Chondrocyte (in vitro differentiated cells): ENCODE data around the gene FAM163B. TPM values are rescaled to one million over a fixed set of nuclear protein-coding genes. Genes with fewer than 3 reads are reported as not detected.

ENCODE experiments used
- DNase-seq: peaks from one replicate; pipeline ENCODE4 v3.0.0; 2021; ENCODE audit warnings: mixed read lengths, low spot score
- H3K27ac Mint-ChIP-seq: one replicate; pipeline ENCODE4 v1.8.0; 2021; ENCODE audit warnings: mild to moderate bottlenecking, moderate library complexity, mixed read lengths; ENCODE audit not compliant: unreplicated experiment
- H3K27me3 Mint-ChIP-seq: 2 replicates; pipeline ENCODE4 v1.8.0; 2021; ENCODE audit warnings: low read depth, mixed read lengths
- H3K36me3 Mint-ChIP-seq: 2 replicates; pipeline ENCODE4 v1.8.0; 2021; ENCODE audit warnings: low read depth, mixed read lengths
- H3K4me1 Mint-ChIP-seq: 2 replicates; pipeline ENCODE4 v1.8.0; 2021; ENCODE audit warnings: low read depth, mild to moderate bottlenecking, mixed read lengths
- H3K4me3 Mint-ChIP-seq: one replicate; pipeline ENCODE4 v1.8.0; 2021; ENCODE audit warnings: mild to moderate bottlenecking, moderate library complexity, mixed read lengths; ENCODE audit not compliant: unreplicated experiment
- H3K9me3 Mint-ChIP-seq: 2 replicates; pipeline ENCODE4 v1.8.0; 2021; ENCODE audit warnings: low read depth, mixed read lengths
- total RNA-seq: library from RNA; stranded (reverse); gene quantifications from 3 replicates; pipeline ENCODE4 v1.2.1, GENCODE V29; 2021
- TF ChIP-seq, protein P1 (sequence below): fragments of 200-600 bp; sonication (generic); IDR thresholded peaks from 2 replicates; pipeline ENCODE4 v1.5.0; 2021; ENCODE audit warnings: antibody characterized with exemption, mild to moderate bottlenecking, moderate library complexity

Gene FAM163B
- total RNA-seq, 1 donor from 2014 or later: not detected

DNA sequence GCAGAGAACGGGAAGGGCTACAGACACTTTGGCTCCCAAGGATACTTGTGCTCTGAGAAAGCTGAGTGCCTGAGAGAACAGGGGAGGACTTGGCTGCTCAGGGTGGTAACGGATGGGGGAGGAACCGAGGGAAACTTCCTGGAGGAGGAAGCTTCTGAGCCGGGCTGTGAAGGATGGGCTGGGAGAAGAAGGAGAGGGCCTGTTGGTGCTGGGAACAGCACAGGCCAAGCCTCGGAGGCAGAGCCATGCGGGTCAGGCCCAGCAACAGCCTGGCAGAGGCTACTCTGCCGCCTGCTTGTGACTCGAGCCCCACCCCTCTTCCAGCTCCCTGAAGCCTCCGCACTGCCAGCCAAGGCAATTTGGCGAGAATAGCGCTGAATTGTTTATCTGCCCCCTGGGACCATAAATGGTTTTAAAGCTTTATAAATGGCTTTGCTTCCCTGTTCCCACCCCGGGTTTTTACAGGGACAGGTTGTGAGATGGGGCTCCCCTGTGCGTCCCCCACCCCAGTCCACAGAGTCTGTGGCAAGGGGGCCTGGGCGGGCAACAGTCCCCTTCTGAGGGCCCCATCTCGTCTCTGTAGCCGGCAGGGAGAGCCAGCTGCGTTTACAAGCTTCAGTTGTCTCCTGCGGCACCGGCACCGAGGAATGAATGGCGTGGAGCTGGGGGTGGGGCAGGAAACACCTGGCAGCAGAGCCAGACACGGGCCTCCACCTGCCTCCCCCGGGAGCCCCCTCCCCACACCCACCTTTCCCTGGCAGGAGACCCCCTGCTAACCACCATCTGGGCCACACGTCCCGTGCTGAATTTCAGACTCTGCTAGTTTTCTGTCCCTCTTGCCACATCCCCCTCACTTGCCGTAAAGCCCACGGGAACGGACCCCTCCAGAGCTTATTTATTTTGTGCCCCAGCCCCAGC, 24.4 kb downstream of the FAM163B start:
- DNase-seq: no peak
- Mint-ChIP-seq H3K27ac (no peak overlapping the region), H3K4me3 (no peak overlapping the region), H3K4me1 (peaks cover 8% of the 10 kb centered on the region), H3K27me3 (peaks cover 32% of the 10 kb centered on the region), H3K36me3 (no peaks in the 10 kb centered on the region), H3K9me3 (peaks cover 3% of the 10 kb centered on the region)
- TF ChIP-seq, protein P1, sequence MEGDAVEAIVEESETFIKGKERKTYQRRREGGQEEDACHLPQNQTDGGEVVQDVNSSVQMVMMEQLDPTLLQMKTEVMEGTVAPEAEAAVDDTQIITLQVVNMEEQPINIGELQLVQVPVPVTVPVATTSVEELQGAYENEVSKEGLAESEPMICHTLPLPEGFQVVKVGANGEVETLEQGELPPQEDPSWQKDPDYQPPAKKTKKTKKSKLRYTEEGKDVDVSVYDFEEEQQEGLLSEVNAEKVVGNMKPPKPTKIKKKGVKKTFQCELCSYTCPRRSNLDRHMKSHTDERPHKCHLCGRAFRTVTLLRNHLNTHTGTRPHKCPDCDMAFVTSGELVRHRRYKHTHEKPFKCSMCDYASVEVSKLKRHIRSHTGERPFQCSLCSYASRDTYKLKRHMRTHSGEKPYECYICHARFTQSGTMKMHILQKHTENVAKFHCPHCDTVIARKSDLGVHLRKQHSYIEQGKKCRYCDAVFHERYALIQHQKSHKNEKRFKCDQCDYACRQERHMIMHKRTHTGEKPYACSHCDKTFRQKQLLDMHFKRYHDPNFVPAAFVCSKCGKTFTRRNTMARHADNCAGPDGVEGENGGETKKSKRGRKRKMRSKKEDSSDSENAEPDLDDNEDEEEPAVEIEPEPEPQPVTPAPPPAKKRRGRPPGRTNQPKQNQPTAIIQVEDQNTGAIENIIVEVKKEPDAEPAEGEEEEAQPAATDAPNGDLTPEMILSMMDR: no peak

DNA sequence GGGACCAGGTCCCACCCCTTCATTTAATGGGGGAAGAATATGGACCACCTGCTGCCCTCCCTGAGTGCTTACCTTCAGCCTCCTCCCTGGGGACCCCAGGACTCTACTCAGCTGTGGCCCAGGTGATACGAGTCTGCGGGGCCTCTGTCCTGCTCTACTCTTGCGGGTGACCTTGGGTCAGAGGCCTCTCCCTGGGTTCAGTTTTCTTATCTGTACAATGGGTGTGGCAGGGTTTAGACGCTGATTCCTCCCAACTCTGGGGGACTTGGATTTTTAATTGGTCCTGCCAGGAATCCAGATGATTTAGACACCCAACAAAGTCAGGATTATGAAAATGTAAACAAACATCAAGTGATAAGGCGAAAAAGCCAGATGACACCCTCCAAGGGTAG, 25.0 kb downstream of the FAM163B start:
- no peak for DNase-seq
- Mint-ChIP-seq H3K4me3 (no peak overlapping the region), H3K27me3 (peaks cover 35% of the 10 kb centered on the region), H3K36me3 (no peaks in the 10 kb centered on the region), H3K9me3 (peaks cover 3% of the 10 kb centered on the region), H3K27ac (no peak overlapping the region), H3K4me1 (peaks cover 8% of the 10 kb centered on the region)
- TF ChIP-seq, protein P1: no peak

DNA sequence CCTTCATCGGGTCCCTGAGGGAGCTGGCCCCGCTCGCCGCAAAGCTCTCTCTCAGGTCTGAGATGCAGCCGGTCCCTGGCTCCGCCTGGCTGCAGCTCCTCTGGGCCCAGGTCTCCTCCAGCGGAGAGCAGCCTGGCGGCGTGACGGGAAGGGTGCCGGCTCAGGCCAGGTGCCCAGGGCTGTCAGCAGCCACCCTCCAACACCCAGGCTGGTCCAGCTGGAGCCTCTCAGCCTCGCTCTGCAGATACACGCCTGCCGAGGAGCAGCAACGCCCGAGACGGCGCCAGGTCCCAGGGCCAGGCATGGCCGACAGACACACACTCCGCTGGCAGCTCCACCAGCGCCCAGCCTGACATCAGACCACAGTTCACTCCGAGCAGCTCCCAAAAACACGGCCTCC, 25.6 kb downstream of the FAM163B start:
- H3K4me1 Mint-ChIP-seq: peaks cover 8% of the 10 kb centered on the region
- peaks cover 3% of the 10 kb centered on the region for H3K9me3 Mint-ChIP-seq
- DNase-seq: no peak
- no peaks in the 10 kb centered on the region for H3K36me3 Mint-ChIP-seq
- TF ChIP-seq, protein P1: no peak
- peaks cover 35% of the 10 kb centered on the region for H3K27me3 Mint-ChIP-seq
- H3K27ac Mint-ChIP-seq: no peak overlapping the region
- H3K4me3 Mint-ChIP-seq: no peak overlapping the region

DNA sequence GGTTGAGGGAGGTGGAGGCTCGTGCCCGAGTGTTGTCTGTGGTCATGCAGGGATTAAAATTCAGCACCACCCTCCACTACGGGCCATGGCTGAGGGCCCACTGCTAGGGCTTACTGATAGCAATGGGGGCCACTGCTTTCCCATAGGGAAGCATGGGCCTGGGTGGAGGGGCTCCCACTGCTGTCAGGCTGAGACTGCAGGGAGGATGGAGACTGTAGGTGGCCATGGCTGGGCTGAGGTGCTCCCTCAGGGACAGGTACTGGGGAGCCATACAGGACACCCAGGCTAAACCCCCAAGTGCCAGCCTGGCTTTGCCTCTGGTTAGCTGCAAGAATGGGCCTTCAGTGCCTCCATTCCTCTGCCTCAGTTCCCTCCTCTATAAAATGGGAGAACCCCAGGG, 26.1 kb downstream of the FAM163B start:
- Mint-ChIP-seq H3K27ac (no peak overlapping the region), H3K36me3 (no peaks in the 10 kb centered on the region), H3K9me3 (no peaks in the 10 kb centered on the region), H3K4me3 (no peak overlapping the region), H3K27me3 (peaks cover 39% of the 10 kb centered on the region), H3K4me1 (peaks cover 8% of the 10 kb centered on the region)
- TF ChIP-seq, protein P1: no peak
- no peak for DNase-seq

DNA sequence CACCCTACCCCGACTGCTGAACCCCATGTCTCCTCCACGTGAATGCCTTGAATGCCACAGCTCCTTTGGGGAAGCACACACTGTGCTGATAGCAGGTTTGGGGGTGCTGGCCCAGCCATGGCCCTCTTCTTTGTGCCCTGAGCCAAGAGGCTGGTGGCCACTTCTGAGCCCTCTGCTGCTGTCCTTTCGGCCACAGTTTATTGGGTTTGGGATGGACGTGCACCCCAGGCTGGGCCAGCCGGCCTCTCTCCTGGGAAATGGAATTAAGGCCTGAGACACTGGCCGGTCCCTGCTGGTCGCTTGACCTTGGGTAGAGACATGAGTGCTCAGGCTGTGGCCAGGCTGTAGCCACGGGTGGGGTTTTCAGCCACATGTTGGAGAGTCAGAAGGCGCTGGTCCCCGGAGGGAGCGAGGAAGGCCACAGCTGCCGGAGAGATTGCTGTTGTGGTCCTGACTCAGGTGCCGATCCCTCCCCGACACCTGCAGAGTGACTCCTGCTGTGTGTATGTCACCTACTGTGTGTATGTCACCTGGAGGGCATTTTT, 26.6 kb downstream of the FAM163B start:
- H3K4me3 Mint-ChIP-seq: no peak overlapping the region
- H3K4me1 Mint-ChIP-seq: peaks cover 8% of the 10 kb centered on the region
- H3K27me3 Mint-ChIP-seq: peaks cover 39% of the 10 kb centered on the region
- TF ChIP-seq, protein P1: no peak
- H3K27ac Mint-ChIP-seq: no peak overlapping the region
- H3K36me3 Mint-ChIP-seq: no peaks in the 10 kb centered on the region
- DNase-seq: no peak
- H3K9me3 Mint-ChIP-seq: no peaks in the 10 kb centered on the region
